GM19099 (cell line): Measurements from ENCODE around the gene GSK3B.

Experiments used
- POLR2A ChIP-seq: IDR thresholded peaks from 3 replicates; pipeline ENCODE4 v1.6.1; 2011; ENCODE audit warnings: low read depth; ENCODE audit not compliant: insufficient read length; ENCODE audit errors: extremely low read depth

The GSK3B gene

DNA sequence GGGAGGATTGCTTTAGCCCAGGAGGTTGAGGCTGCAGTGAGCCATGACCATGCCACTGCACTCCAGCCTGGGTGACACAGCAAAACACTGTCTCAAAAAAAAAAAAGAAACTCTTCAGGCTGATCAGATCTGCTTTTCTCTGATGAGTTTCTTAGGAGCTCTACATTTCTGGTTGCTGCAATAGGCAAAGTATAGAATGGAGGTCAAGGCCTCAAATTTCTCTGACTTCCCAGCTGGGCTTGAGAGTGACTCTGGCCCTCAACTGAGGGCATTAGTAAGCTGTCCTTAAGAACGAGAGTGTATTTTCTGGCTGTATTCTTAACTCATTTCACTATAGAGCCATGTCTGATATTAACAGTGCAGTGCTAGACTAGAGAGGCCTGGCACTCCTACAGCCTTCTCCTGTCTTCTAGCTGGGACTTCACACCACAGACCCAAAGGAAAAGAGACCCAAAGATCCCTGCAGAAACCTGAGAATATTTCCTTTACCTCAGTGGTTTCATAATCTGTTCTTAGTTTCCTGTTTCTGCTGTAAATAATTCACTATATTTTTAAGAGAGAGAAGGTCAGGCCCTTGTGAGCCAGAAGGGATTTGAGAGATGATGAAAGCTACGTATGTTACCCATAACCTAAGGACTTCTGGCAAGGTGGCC lies 314.4 kb downstream of the GSK3B start:
- no peak for TF ChIP-seq POLR2A

DNA sequence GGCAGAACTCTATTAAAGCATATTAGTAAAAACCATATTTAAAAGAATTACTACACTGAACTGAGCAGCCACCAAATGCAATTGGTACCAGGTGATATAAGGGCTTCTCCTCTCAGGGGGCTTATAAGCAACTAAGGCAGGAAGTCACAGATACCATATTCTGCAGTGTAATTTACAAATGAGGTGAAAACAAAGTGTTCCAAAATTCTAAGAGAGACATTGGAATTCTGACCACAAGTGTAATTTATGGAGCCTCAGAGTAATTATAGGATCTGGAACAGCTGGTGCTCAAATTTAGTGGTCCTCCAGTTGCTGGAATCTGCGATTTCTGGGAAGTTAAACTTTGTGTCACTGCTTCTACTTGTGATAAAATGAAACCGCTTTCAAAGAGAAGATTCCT lies 315.4 kb downstream of the GSK3B start:
- TF ChIP-seq POLR2A: no peak

DNA sequence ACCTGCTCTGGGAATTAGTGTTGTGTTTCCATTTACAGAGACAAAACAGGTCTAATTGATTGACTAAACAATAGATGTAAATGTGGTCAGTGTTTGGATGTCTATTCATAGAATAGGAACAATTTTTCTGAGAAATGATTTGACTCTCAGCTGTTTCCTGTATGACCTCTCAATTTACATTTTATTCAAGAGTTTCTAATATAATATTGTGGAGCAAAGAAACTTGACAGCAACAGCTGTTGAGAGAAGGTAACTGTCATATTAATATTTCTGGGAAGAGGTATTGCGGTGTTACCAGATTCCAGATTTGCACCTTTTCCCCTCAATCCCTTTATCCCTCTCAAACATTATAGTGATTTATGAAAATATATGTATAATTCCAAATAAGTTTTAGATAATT lies 316.1 kb downstream of the GSK3B start:
- TF ChIP-seq POLR2A: no peak

- TF ChIP-seq POLR2A: no peak
Measured at GRCh38 chr3:119776304-119776703, 317.9 kb downstream of the GSK3B start.

DNA sequence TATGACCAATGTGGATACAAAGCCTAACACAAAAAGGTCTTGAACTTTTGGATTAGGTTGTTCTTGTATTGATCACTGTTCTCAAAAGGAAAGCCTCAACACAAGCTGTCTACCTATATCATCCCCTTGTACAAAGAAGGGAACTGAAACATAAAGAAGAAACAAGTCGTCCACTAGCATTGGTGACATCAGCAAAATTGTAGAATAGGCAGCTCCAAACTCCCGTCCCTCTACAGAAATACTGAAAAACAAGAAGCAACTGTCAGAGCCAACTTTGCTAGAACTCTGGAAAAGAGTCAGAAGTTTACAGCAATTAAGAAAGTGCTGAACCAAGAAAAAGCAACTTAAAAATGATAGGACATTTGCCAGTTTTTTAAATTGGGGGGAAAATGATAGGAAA lies 319.8 kb downstream of the GSK3B start:
- no peak for TF ChIP-seq POLR2A
